SK-N-SH (cell line): ENCODE results near the gene MAMDC2.

Experiments used
- RCOR1 ChIP-seq: fragments of 150-350 bp; IDR thresholded peaks from 2 replicates; pipeline ENCODE4 v1.6.1; 2017; ENCODE audit warnings: antibody characterized with exemption, low read length
- TF ChIP-seq, protein P1 (sequence below): fragments of 200-600 bp; sonication (generic); IDR thresholded peaks from 2 replicates; pipeline ENCODE4 v1.6.1; 2017; ENCODE audit warnings: antibody characterized with exemption, mild to moderate bottlenecking, moderate library complexity

DNA sequence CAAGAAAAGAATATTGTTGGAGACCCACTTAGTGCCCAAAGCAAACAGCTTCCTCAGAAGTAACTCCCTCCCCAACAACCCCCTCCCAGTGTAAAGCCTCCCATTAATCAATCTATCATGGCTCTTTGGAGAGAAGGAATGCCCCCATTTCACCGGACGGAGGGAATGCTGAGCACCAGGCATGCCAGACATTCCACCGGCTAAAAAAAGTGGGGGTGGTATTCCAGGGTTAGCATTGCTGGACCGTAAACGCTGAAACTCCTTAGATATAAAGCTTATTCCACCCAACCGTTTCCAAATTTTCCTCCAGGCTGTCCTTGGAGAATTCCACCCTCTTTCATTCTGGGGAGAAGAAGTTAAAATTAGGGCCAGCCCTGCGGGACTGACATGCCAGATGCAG, 363 bp upstream of the MAMDC2 start:
- no peak for TF ChIP-seq RCOR1
- TF ChIP-seq, protein P1, sequence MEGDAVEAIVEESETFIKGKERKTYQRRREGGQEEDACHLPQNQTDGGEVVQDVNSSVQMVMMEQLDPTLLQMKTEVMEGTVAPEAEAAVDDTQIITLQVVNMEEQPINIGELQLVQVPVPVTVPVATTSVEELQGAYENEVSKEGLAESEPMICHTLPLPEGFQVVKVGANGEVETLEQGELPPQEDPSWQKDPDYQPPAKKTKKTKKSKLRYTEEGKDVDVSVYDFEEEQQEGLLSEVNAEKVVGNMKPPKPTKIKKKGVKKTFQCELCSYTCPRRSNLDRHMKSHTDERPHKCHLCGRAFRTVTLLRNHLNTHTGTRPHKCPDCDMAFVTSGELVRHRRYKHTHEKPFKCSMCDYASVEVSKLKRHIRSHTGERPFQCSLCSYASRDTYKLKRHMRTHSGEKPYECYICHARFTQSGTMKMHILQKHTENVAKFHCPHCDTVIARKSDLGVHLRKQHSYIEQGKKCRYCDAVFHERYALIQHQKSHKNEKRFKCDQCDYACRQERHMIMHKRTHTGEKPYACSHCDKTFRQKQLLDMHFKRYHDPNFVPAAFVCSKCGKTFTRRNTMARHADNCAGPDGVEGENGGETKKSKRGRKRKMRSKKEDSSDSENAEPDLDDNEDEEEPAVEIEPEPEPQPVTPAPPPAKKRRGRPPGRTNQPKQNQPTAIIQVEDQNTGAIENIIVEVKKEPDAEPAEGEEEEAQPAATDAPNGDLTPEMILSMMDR = no peak
